Ishikawa (cell line): ENCODE results near the gene BRD3.

ENCODE experiments used
- CEBPB ChIP-seq: IDR thresholded peaks from 2 replicates; pipeline ENCODE4 v1.6.1; 2012
- EP300 ChIP-seq: IDR thresholded peaks from 2 replicates; pipeline ENCODE4 v1.6.1; 2012; ENCODE audit warnings: borderline replicate concordance
- MAX ChIP-seq: IDR thresholded peaks from 2 replicates; pipeline ENCODE4 v1.6.1; 2012
- REST ChIP-seq: IDR thresholded peaks from 2 replicates; pipeline ENCODE4 v1.6.1; 2012; ENCODE audit warnings: low read depth, mild to moderate bottlenecking
- YY1 ChIP-seq: IDR thresholded peaks from 2 replicates; pipeline ENCODE4 v1.6.1; 2012; ENCODE audit warnings: low read depth

- TF ChIP-seq EP300 (no peak), YY1 (no peak), MAX (no peak), CEBPB (no peak), REST (no peak)
Measured at GRCh38 chr9:134029248-134030226, 38.3 kb downstream of the BRD3 start.
